K562 (cell line): ENCODE measurements around the gene SEBOX. TPM values are rescaled to one million over a fixed set of nuclear protein-coding genes. Genes with fewer than 3 reads are reported as not detected.

Source experiments
- E2F5 ChIP-seq: sonication (generic); formaldehyde crosslinking; IDR thresholded peaks from 2 replicates; pipeline ENCODE4 v1.8.0; 2022; ENCODE audit warnings: mild to moderate bottlenecking, missing genetic modification reagents
- ELF4 ChIP-seq: fragments of 450-650 bp; formaldehyde crosslinking; IDR thresholded peaks from 2 replicates; pipeline ENCODE4 v1.4.0; 2022; ENCODE audit warnings: missing genetic modification characterization
- HCFC1 ChIP-seq: IDR thresholded peaks from 2 replicates; pipeline ENCODE4 v1.6.1; 2012; ENCODE audit warnings: low read depth, low read length, improper control_type of control experiment
- MLLT1 ChIP-seq, 2 experiments: fragments of 450-650 bp; IDR thresholded peaks; 2 replicates each; pipeline ENCODE4 v1.6.1; 2016
- MYNN ChIP-seq, 2 experiments: sonication (generic); formaldehyde crosslinking in 1 of 2; IDR thresholded peaks; 2 replicates each; pipeline versions ENCODE4 v1.5.0 to v1.6.1; 2016 to 2020; ENCODE audit warnings: antibody characterized with exemption in 1 of 2, missing genetic modification reagents in 1 of 2
- NEUROD1 ChIP-seq: fragments of 150-350 bp; IDR thresholded peaks from 2 replicates; pipeline ENCODE4 v1.6.1; 2014; ENCODE audit warnings: borderline replicate concordance, low read length, low read depth; ENCODE audit not compliant: partially characterized antibody
- PCBP1 ChIP-seq: fragments of 200-400 bp; formaldehyde crosslinking; IDR thresholded peaks from 2 replicates; pipeline ENCODE4 v1.6.1; 2018; ENCODE audit warnings: mild to moderate bottlenecking, low read depth, low read length; ENCODE audit not compliant: poor library complexity, severe bottlenecking
- SMAD2 ChIP-seq: fragments of 150-350 bp; IDR thresholded peaks from 2 replicates; pipeline ENCODE4 v1.6.1; 2014; ENCODE audit warnings: low read depth, mild to moderate bottlenecking, low read length
- TEAD4 ChIP-seq, 2 experiments: sonication (generic) in 1 of 2; formaldehyde crosslinking in 1 of 2; IDR thresholded peaks; 2 replicates each; pipeline versions ENCODE4 v1.6.1 to v1.8.0; 2012 to 2022; ENCODE audit warnings: borderline replicate concordance in 1 of 2, inconsistent platforms in 1 of 2, low read length in 1 of 2, mild to moderate bottlenecking in 1 of 2, missing genetic modification reagents in 1 of 2
- TSC22D4 ChIP-seq: fragments of 450-650 bp; IDR thresholded peaks from 2 replicates; pipeline ENCODE4 v1.6.1; 2016; ENCODE audit warnings: missing genetic modification characterization, missing biosample characterization, control low read depth
- ZBTB7A ChIP-seq: IDR thresholded peaks from 2 replicates; pipeline ENCODE4 v1.6.1; 2011; ENCODE audit warnings: low read depth, mild to moderate bottlenecking, low read length, moderate library complexity, borderline replicate concordance; ENCODE audit not compliant: control insufficient read depth
- ZNF639 ChIP-seq, 2 experiments: fragments of 200-800 bp in 1 of 2; sonication (Bioruptor generic) in 1 of 2; sonication (generic) in 1 of 2; formaldehyde crosslinking in 1 of 2; IDR thresholded peaks in 1 of 2; conservative IDR thresholded peaks in 1 of 2; 2 replicates each; pipeline versions ENCODE4 v1.5.0 to v1.6.1; 2016 to 2020; ENCODE audit warnings: missing compliant biosample characterization in 1 of 2, missing genetic modification characterization in 1 of 2, missing genetic modification reagents in 1 of 2
- ZNF76 ChIP-seq: fragments of 250-450 bp; sonication (Bioruptor Pico); IDR thresholded peaks from 2 replicates; pipeline ENCODE4 v1.4.0; 2020; ENCODE audit warnings: mild to moderate bottlenecking, moderate library complexity, borderline replicate concordance
- polyA plus RNA-seq, 8 experiments: library from polyadenylated mRNA; depleted of rRNA in 4 of 8; stranded (reverse) in 5 of 8; unstranded in 3 of 8; fragments of >200 nt; fragmentation: Nextera tagmentation in 2 of 8; fragmentation: Illumina TruSeq in 1 of 8; extraction: Ambion mirVana in 2 of 8; extraction: Trizol in 1 of 8; gene quantifications; 2 replicates each; pipeline versions ENCODE4 v1.2.1 to v1.2.3, GENCODE V29; 2011 to 2014; ENCODE audit warnings: inconsistent platforms in 1 of 8, missing spikeins in 1 of 8
- total RNA-seq, 7 experiments: library from RNA; depleted of rRNA in 6 of 7; stranded (reverse); fragments of >200 nt in 6 of 7; fragmentation: Illumina TruSeq in 2 of 7; extraction: Trizol in 2 of 7; gene quantifications; 2 replicates each; pipeline versions ENCODE4 v1.2.1 to v1.2.3, GENCODE V29; 2011 to 2021; ENCODE audit warnings: low replicate concordance in 1 of 7
- TF ChIP-seq, protein P1 (sequence below): fragments of 450-650 bp; formaldehyde crosslinking; conservative IDR thresholded peaks from 2 replicates; pipeline ENCODE4 v1.4.0; 2022; ENCODE audit warnings: mild to moderate bottlenecking, missing genetic modification characterization
- TF ChIP-seq, protein P2 (sequence below), 2 experiments: fragments of 450-650 bp; IDR thresholded peaks; 2 replicates each; pipeline ENCODE4 v1.6.1; 2018; ENCODE audit warnings: mild to moderate bottlenecking in 2 of 2, low read depth in 1 of 2; ENCODE audit not compliant: partially characterized antibody in 2 of 2

The SEBOX gene
- total and polyA plus RNA-seq, 9 of the 15 experiments (the other 6 are each of a cell fraction or from before 2014, with no cell fraction given): not detected

GRCh38 chr17:28370035-28370743 is 5.2 kb upstream of the SEBOX start, which contains the start of gene VTN (continued):
- TF ChIP-seq PCBP1 (no peak), ZNF76 (CRISPR knock-in tag) (no peak), HCFC1 (no peak), TEAD4 (IDR thresholded peaks at IDR 0.05; ENCODE audit: low read length) (peak; percentile 81), TEAD4 (CRISPR knock-in tag; IDR thresholded peaks at IDR 0.05; ENCODE audit: borderline replicate concordance) (no peak), ZNF639 (CRISPR knock-in tag; conservative IDR thresholded peaks at IDR 0.05 in 1 of 2, IDR thresholded peaks at IDR 0.05 in 1 of 2) (no peak), SMAD2 (no peak), NEUROD1 (no peak), E2F5 (CRISPR knock-in tag) (no peak), MLLT1 (IDR thresholded peaks at IDR 0.05) (no peak), TSC22D4 (tag) (no peak), ELF4 (CRISPR knock-in tag) (no peak), MYNN (IDR thresholded peaks at IDR 0.05) (0 out of 2 replicates have a peak, but pooled peaks have one; percentile 27), MYNN (CRISPR knock-in tag; IDR thresholded peaks at IDR 0.05) (no peak), ZBTB7A (peak; percentile 41; the same call in 1 of the 2 replicates)
- TF ChIP-seq, protein P1, sequence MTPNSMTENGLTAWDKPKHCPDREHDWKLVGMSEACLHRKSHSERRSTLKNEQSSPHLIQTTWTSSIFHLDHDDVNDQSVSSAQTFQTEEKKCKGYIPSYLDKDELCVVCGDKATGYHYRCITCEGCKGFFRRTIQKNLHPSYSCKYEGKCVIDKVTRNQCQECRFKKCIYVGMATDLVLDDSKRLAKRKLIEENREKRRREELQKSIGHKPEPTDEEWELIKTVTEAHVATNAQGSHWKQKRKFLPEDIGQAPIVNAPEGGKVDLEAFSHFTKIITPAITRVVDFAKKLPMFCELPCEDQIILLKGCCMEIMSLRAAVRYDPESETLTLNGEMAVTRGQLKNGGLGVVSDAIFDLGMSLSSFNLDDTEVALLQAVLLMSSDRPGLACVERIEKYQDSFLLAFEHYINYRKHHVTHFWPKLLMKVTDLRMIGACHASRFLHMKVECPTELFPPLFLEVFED (CRISPR knock-in tag): no peak
- TF ChIP-seq, protein P2, sequence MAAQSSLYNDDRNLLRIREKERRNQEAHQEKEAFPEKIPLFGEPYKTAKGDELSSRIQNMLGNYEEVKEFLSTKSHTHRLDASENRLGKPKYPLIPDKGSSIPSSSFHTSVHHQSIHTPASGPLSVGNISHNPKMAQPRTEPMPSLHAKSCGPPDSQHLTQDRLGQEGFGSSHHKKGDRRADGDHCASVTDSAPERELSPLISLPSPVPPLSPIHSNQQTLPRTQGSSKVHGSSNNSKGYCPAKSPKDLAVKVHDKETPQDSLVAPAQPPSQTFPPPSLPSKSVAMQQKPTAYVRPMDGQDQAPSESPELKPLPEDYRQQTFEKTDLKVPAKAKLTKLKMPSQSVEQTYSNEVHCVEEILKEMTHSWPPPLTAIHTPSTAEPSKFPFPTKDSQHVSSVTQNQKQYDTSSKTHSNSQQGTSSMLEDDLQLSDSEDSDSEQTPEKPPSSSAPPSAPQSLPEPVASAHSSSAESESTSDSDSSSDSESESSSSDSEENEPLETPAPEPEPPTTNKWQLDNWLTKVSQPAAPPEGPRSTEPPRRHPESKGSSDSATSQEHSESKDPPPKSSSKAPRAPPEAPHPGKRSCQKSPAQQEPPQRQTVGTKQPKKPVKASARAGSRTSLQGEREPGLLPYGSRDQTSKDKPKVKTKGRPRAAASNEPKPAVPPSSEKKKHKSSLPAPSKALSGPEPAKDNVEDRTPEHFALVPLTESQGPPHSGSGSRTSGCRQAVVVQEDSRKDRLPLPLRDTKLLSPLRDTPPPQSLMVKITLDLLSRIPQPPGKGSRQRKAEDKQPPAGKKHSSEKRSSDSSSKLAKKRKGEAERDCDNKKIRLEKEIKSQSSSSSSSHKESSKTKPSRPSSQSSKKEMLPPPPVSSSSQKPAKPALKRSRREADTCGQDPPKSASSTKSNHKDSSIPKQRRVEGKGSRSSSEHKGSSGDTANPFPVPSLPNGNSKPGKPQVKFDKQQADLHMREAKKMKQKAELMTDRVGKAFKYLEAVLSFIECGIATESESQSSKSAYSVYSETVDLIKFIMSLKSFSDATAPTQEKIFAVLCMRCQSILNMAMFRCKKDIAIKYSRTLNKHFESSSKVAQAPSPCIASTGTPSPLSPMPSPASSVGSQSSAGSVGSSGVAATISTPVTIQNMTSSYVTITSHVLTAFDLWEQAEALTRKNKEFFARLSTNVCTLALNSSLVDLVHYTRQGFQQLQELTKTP (IDR thresholded peaks at IDR 0.05; ENCODE audit: low read depth in 1 of 2, partially characterized antibody in 2 of 2): no peak
